Fibroblast of skin of left quadriceps (primary cell): ENCODE measurements around the gene KCNJ3.
A peak's percentile ranks its signal among the peaks of the same experiment; 100 is the strongest.

Source experiments
- DNase-seq, 2 experiments: peaks; one replicate each; pipeline ENCODE4 v3.0.0-alpha.2; 2013; ENCODE audit warnings: low read depth in 2 of 2

Gene KCNJ3

GRCh38 chr2:154706660-154707059 is 8.2 kb downstream of the KCNJ3 start:
- no peak for DNase-seq

- no peak for DNase-seq
Measured at GRCh38 chr2:154707994-154708575, 9.6 kb downstream of the KCNJ3 start.

- DNase-seq, result no peak
Measured at GRCh38 chr2:154709215-154709614, 10.7 kb downstream of the KCNJ3 start.

GRCh38 chr2:154710078-154710477 is 11.6 kb downstream of the KCNJ3 start:
- DNase-seq, result no peak

- no peak for DNase-seq
Measured at GRCh38 chr2:154710685-154711084, 12.2 kb downstream of the KCNJ3 start.

GRCh38 chr2:154713675-154714074 is 15.2 kb downstream of the KCNJ3 start:
- DNase-seq, result no peak

GRCh38 chr2:154720651-154721050 is 22.2 kb downstream of the KCNJ3 start:
- DNase-seq, result peak in 1 of 2 experiments; percentile 1

- no peak for DNase-seq
Measured at GRCh38 chr2:154724194-154724797, 25.8 kb downstream of the KCNJ3 start.

GRCh38 chr2:154740361-154740760 is 41.9 kb downstream of the KCNJ3 start:
- DNase-seq, result no peak

- DNase-seq, result no peak
Measured at GRCh38 chr2:154758871-154759270, 60.4 kb downstream of the KCNJ3 start.

- no peak for DNase-seq
Measured at GRCh38 chr2:154762638-154763037, 64.1 kb downstream of the KCNJ3 start.

- no peak for DNase-seq
Measured at GRCh38 chr2:154771664-154772284, 73.3 kb downstream of the KCNJ3 start.

GRCh38 chr2:154776825-154777224 is 78.3 kb downstream of the KCNJ3 start:
- DNase-seq, result no peak

GRCh38 chr2:154794406-154794805 is 95.9 kb downstream of the KCNJ3 start:
- DNase-seq, result no peak

- no peak for DNase-seq
Measured at GRCh38 chr2:154795651-154796050, 97.2 kb downstream of the KCNJ3 start.

- no peak for DNase-seq
Measured at GRCh38 chr2:154804451-154804850, 106.0 kb downstream of the KCNJ3 start.

GRCh38 chr2:154813636-154814035 is 115.1 kb downstream of the KCNJ3 start:
- DNase-seq, result no peak

GRCh38 chr2:154814856-154815255 is 116.4 kb downstream of the KCNJ3 start:
- DNase-seq, result no peak

GRCh38 chr2:154825358-154825757 is 126.9 kb downstream of the KCNJ3 start:
- no peak for DNase-seq

GRCh38 chr2:154826827-154827226 is 128.3 kb downstream of the KCNJ3 start:
- DNase-seq, result no peak

- DNase-seq, result no peak
Measured at GRCh38 chr2:154827286-154827685, 128.8 kb downstream of the KCNJ3 start.

- DNase-seq, result no peak
Measured at GRCh38 chr2:154832711-154833110, 134.2 kb downstream of the KCNJ3 start.

GRCh38 chr2:154836632-154837031 is 138.1 kb downstream of the KCNJ3 start:
- no peak for DNase-seq
